ENCODE results near the gene STRN3.

STRN3 gene

GRCh38 chr14:30928462-30928861, 97.7 kb downstream of the STRN3 start:
- TF ChIP-seq PAX5 (IDR thresholded peaks at IDR 0.05; ENCODE audit: insufficient read depth, low read length, severe bottlenecking) (no peak), SPI1 (IDR thresholded peaks at IDR 0.05; ENCODE audit: low read depth, low read length) (peak; percentile 55)
- FAIRE-seq = no peak
- DNase-seq (ENCODE audit: insufficient read length, low spot score) = no peak

- TF ChIP-seq SPI1 (IDR thresholded peaks at IDR 0.05; ENCODE audit: low read depth, low read length) (no peak), TAF1 (IDR thresholded peaks at IDR 0.05; ENCODE audit: low read depth, low read length) (no peak), POU2F2 (IDR thresholded peaks at IDR 0.05; ENCODE audit: low read depth, low read length) (no peak), PAX5 (IDR thresholded peaks at IDR 0.05; ENCODE audit: insufficient read depth, low read length, severe bottlenecking) (no peak), POLR2AphosphoS5 (IDR thresholded peaks at IDR 0.05; ENCODE audit: low read depth, low read length) (no peak), POLR2A (IDR thresholded peaks at IDR 0.05; ENCODE audit: low read depth, low read length) (no peak)
- no peak for FAIRE-seq
These were observed 100.9 kb downstream of the STRN3 start for GRCh38 chr14:30925254-30925653.

DNA sequence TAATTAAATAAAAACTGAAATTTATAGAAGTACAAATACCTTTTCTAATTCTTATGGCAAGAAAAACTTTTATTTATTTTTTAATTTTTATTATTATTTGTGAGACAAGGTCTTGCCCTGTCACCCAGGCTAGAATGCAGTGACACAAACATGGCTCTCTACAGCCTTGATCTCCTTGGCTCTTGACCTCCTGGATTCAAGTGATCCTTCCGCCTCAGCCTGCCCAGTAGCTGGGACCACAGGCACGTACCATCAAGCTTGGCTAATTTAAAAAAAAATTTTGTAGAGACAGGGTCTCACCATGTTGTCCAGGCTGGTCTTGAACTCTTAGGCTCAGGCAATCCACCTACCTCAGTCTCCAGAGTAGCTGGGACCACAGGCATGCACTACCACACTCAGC, 104.4 kb downstream of the STRN3 start:
- DNase-seq (ENCODE audit: insufficient read length, low spot score) (no peak), FAIRE-seq (no peak)
- no peak for TF ChIP-seq POU2F2 (IDR thresholded peaks at IDR 0.05; ENCODE audit: low read depth, low read length)
- no peak for TF ChIP-seq SPI1 (IDR thresholded peaks at IDR 0.05; ENCODE audit: low read depth, low read length)
- no peak for TF ChIP-seq TAF1 (IDR thresholded peaks at IDR 0.05; ENCODE audit: low read depth, low read length)
- TF ChIP-seq POLR2AphosphoS5 (IDR thresholded peaks at IDR 0.05; ENCODE audit: low read depth, low read length) = no peak
- no peak for TF ChIP-seq PAX5 (IDR thresholded peaks at IDR 0.05; ENCODE audit: insufficient read depth, low read length, severe bottlenecking)
- TF ChIP-seq POLR2A (IDR thresholded peaks at IDR 0.05; ENCODE audit: low read depth, low read length) = no peak

More at GRCh38 chr14:30925254-30925653, 100.9 kb downstream of the STRN3 start:
- DNase-seq (ENCODE audit: insufficient read length, low spot score) = no peak

GRCh38 chr14:30921305-30921704, 104.9 kb downstream of the STRN3 start:
- FAIRE-seq (no peak), DNase-seq (ENCODE audit: insufficient read length, low spot score) (no peak)
- TF ChIP-seq POLR2AphosphoS5 (IDR thresholded peaks at IDR 0.05; ENCODE audit: low read depth, low read length) (no peak), PAX5 (IDR thresholded peaks at IDR 0.05; ENCODE audit: insufficient read depth, low read length, severe bottlenecking) (no peak), SPI1 (IDR thresholded peaks at IDR 0.05; ENCODE audit: low read depth, low read length) (no peak), POLR2A (IDR thresholded peaks at IDR 0.05; ENCODE audit: low read depth, low read length) (no peak), POU2F2 (IDR thresholded peaks at IDR 0.05; ENCODE audit: low read depth, low read length) (no peak), TAF1 (IDR thresholded peaks at IDR 0.05; ENCODE audit: low read depth, low read length) (no peak)

GRCh38 chr14:30915596-30915995, 110.6 kb downstream of the STRN3 start:
- DNase-seq (ENCODE audit: insufficient read length, low spot score) (no peak), FAIRE-seq (no peak)
- TF ChIP-seq POU2F2 (IDR thresholded peaks at IDR 0.05; ENCODE audit: low read depth, low read length) = no peak
- TF ChIP-seq SPI1 (IDR thresholded peaks at IDR 0.05; ENCODE audit: low read depth, low read length) = no peak
- no peak for TF ChIP-seq POLR2AphosphoS5 (IDR thresholded peaks at IDR 0.05; ENCODE audit: low read depth, low read length)
- TF ChIP-seq TAF1 (IDR thresholded peaks at IDR 0.05; ENCODE audit: low read depth, low read length) = no peak
- TF ChIP-seq POLR2A (IDR thresholded peaks at IDR 0.05; ENCODE audit: low read depth, low read length) = no peak
- TF ChIP-seq PAX5 (IDR thresholded peaks at IDR 0.05; ENCODE audit: insufficient read depth, low read length, severe bottlenecking) = no peak

GRCh38 chr14:30914812-30915211, 111.4 kb downstream of the STRN3 start:
- no peak for TF ChIP-seq SPI1 (IDR thresholded peaks at IDR 0.05; ENCODE audit: low read depth, low read length)
- TF ChIP-seq POLR2AphosphoS5 (IDR thresholded peaks at IDR 0.05; ENCODE audit: low read depth, low read length) = no peak
- no peak for TF ChIP-seq POU2F2 (IDR thresholded peaks at IDR 0.05; ENCODE audit: low read depth, low read length)
- TF ChIP-seq PAX5 (IDR thresholded peaks at IDR 0.05; ENCODE audit: insufficient read depth, low read length, severe bottlenecking) = no peak
- TF ChIP-seq POLR2A (IDR thresholded peaks at IDR 0.05; ENCODE audit: low read depth, low read length) = no peak
- TF ChIP-seq TAF1 (IDR thresholded peaks at IDR 0.05; ENCODE audit: low read depth, low read length) = no peak
- DNase-seq (ENCODE audit: insufficient read length, low spot score) (no peak), FAIRE-seq (no peak)

DNA sequence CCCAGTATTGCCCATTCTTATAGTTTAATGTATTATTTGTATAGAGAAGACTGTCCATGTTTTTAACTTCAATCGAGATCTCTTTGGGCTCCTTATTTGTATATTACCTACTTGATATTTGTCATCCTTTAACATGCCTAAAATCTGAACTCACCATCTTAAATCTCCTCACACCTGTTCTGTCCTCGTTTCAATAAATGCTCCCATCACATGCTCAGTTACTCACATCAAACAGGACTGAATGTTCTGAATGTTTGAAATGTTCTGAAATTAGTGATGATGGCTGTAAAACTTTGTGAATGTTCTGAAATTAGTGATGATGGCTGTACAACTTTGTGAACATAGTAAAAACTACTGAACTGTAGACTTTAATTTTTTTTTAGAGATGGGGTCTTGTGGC, 117.4 kb downstream of the STRN3 start:
- FAIRE-seq (no peak), DNase-seq (ENCODE audit: insufficient read length, low spot score) (no peak)
- TF ChIP-seq POLR2AphosphoS5 (IDR thresholded peaks at IDR 0.05; ENCODE audit: low read depth, low read length) (no peak), TAF1 (IDR thresholded peaks at IDR 0.05; ENCODE audit: low read depth, low read length) (no peak), PAX5 (IDR thresholded peaks at IDR 0.05; ENCODE audit: insufficient read depth, low read length, severe bottlenecking) (no peak), SPI1 (IDR thresholded peaks at IDR 0.05; ENCODE audit: low read depth, low read length) (no peak), POU2F2 (IDR thresholded peaks at IDR 0.05; ENCODE audit: low read depth, low read length) (no peak), POLR2A (IDR thresholded peaks at IDR 0.05; ENCODE audit: low read depth, low read length) (no peak)

DNA sequence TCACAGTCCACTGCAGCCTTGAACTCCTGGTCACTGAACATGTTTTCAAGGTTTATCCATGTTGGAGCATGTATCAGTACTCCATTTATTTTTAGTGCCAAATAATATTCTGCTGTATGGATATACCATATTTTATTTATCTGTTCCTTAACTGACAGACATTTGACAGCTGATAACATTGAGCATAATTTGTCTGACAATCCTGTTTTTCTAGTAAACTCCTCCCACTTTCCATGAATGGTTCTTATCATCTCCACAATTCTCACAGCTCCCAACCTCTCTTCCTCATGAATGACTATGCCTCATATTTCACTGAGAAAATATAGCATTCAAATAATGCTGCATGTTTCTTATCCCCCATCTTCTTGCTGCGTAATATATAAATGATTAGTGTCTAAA, 118.5 kb downstream of the STRN3 start:
- no peak for TF ChIP-seq POLR2A (IDR thresholded peaks at IDR 0.05; ENCODE audit: low read depth, low read length)
- no peak for TF ChIP-seq POU2F2 (IDR thresholded peaks at IDR 0.05; ENCODE audit: low read depth, low read length)
- TF ChIP-seq SPI1 (IDR thresholded peaks at IDR 0.05; ENCODE audit: low read depth, low read length) = no peak
- no peak for TF ChIP-seq POLR2AphosphoS5 (IDR thresholded peaks at IDR 0.05; ENCODE audit: low read depth, low read length)
- TF ChIP-seq PAX5 (IDR thresholded peaks at IDR 0.05; ENCODE audit: insufficient read depth, low read length, severe bottlenecking) = no peak
- no peak for TF ChIP-seq TAF1 (IDR thresholded peaks at IDR 0.05; ENCODE audit: low read depth, low read length)
- no peak for DNase-seq (ENCODE audit: insufficient read length, low spot score)
- FAIRE-seq = peak; percentile 9

GRCh38 chr14:30906752-30907658, 119.2 kb downstream of the STRN3 start:
- DNase-seq (ENCODE audit: insufficient read length, low spot score) (no peak), FAIRE-seq (peak; percentile 38)
- TF ChIP-seq PAX5 (IDR thresholded peaks at IDR 0.05; ENCODE audit: insufficient read depth, low read length, severe bottlenecking) = no peak
- no peak for TF ChIP-seq POLR2A (IDR thresholded peaks at IDR 0.05; ENCODE audit: low read depth, low read length)
- TF ChIP-seq SPI1 (IDR thresholded peaks at IDR 0.05; ENCODE audit: low read depth, low read length) = no peak
- no peak for TF ChIP-seq POU2F2 (IDR thresholded peaks at IDR 0.05; ENCODE audit: low read depth, low read length)
- no peak for TF ChIP-seq TAF1 (IDR thresholded peaks at IDR 0.05; ENCODE audit: low read depth, low read length)
- TF ChIP-seq POLR2AphosphoS5 (IDR thresholded peaks at IDR 0.05; ENCODE audit: low read depth, low read length) = no peak

Measured in GM12891 (cell line).